Kidney (tissue), 14 donors: ENCODE data around the gene TRPV2. TPM values are rescaled to one million over a fixed set of nuclear protein-coding genes. Genes with fewer than 3 reads are reported as not detected.

Source experiments
- DNase-seq, 5 donors: peaks; one replicate each; pipeline ENCODE4 v3.0.0-alpha.2; 2013 to 2020
- FAIRE-seq: peaks from 2 replicates; lab custom pipeline; 2012; peaks lifted over from hg19 to GRCh38; lab: Jason Lieb, UNC
- H3K27ac ChIP-seq, 2 donors: one replicate each; pipeline ENCODE4 v1.7.0; 2013; ENCODE audit warnings: low read depth in 2 of 2, low read length in 2 of 2, inconsistent platforms in 1 of 2
- H3K27me3 ChIP-seq: one replicate; pipeline ENCODE4 v1.7.1; 2013; ENCODE audit warnings: low read length, inconsistent platforms; ENCODE audit not compliant: control insufficient read depth, insufficient read depth
- H3K36me3 ChIP-seq, 3 donors: one replicate each; pipeline versions ENCODE4 v1.7.0 to v1.7.1; 2013; ENCODE audit warnings: low read length in 3 of 3, control low read depth in 1 of 3, inconsistent platforms in 1 of 3; ENCODE audit not compliant: insufficient read depth in 3 of 3, control insufficient read depth in 2 of 3
- H3K4me1 ChIP-seq, 3 donors: one replicate each; pipeline versions ENCODE4 v1.7.0 to v1.7.1; 2013; ENCODE audit warnings: low read length in 3 of 3, inconsistent platforms in 1 of 3, low read depth in 1 of 3; ENCODE audit not compliant: control insufficient read depth in 2 of 3, insufficient read depth in 2 of 3
- H3K4me3 ChIP-seq, 3 donors: one replicate each; pipeline versions ENCODE4 v1.7.0 to v1.8.1; 2013; ENCODE audit warnings: low read length in 3 of 3, control low read depth in 1 of 3, inconsistent platforms in 1 of 3
- H3K9ac ChIP-seq, 3 donors: one replicate each; pipeline versions ENCODE4 v1.7.0 to v1.7.1; 2013; ENCODE audit warnings: low read length in 3 of 3, control low read depth in 1 of 3, inconsistent platforms in 1 of 3
- H3K9me3 ChIP-seq, 3 donors: one replicate each; pipeline versions ENCODE4 v1.7.0 to v1.7.1; 2013; ENCODE audit warnings: low read length in 3 of 3, control low read depth in 1 of 3, inconsistent platforms in 1 of 3; ENCODE audit not compliant: control insufficient read depth in 2 of 3, insufficient read depth in 1 of 3
- intact Hi-C: fragments of 100-400 bp; cut with DNase I; formaldehyde crosslinking; loops from one replicate; pipeline ENCODE4 v1.11.1; 2022
- polyA plus RNA-seq: library from polyadenylated mRNA; stranded (reverse); fragments of 350-450 nt; fragmentation: Illumina TruSeq; extraction: RNeasy Lipid Tissue Mini Kit (QIAGEN cat#74804); gene quantifications from one replicate; pipeline ENCODE4 v1.2.3, GENCODE V29; 2014; ENCODE audit warnings: low read depth, low replicate concordance; ENCODE audit not compliant: insufficient read depth
- total RNA-seq: library from RNA; stranded (reverse); fragmentation: NEBNext Ultra II Directional; extraction: Animal tissue kit (Norgen Biotek cat#: 25700); gene quantifications from one replicate; pipeline ENCODE4 v1.2.1, GENCODE V29; 2021
- TF ChIP-seq, protein P1 (sequence below): IDR thresholded peaks from 3 replicates; pipeline ENCODE4 v1.5.1; 2012; ENCODE audit warnings: mild to moderate bottlenecking, moderate library complexity, borderline replicate concordance; ENCODE audit not compliant: insufficient read depth; ENCODE audit errors: extremely low read depth
- donor health status: control.
- donor health status: control.
- donor health status: control.
- donor health status: control.
- donor health status: control.
- donor health status: DM: yes; HTN: yes; CAD: no.
- donor health status: Normal renal cell carcinoma (clear cell type).

The TRPV2 gene
- total and polyA plus RNA-seq, 2 donors from 2014 or later, result 8.6 to 18.2 TPM

DNA sequence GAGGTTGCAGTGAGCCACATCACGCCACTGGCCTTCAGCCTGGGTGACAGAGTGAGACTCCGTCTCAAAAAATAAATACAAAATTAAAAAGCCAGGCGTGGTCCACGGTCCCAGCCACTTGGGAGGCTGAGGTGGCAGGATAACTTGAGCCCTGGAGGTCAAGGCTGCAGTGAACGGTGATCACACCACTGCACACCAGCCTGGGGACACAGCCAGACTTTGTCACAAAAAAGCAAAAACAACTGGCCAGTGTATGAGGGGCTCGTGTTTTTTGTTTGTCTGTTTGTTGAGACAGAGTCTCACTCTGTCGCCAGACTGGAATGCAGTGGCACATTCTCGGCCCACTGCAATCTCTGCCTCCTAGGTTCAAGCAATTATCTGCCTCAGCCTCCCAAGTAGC lies 35.7 kb upstream of the TRPV2 start:
- Histone ChIP-seq H3K36me3 (peaks cover 4 to 12% (median 5%) of the 10 kb centered on the region in 3 donors), H3K9ac (no peak overlapping the region), H3K27ac (no peak overlapping the region), H3K9me3 (no peaks in the 10 kb centered on the region), H3K27me3 (no peaks in the 10 kb centered on the region), H3K4me3 (no peak overlapping the region), H3K4me1 (peaks cover 0 to 21% (median 14%) of the 10 kb centered on the region in 3 donors)
- peak in 2 of 5 donors; percentile 38 to 54 for DNase-seq
- FAIRE-seq, result no peak
- TF ChIP-seq, protein P1, sequence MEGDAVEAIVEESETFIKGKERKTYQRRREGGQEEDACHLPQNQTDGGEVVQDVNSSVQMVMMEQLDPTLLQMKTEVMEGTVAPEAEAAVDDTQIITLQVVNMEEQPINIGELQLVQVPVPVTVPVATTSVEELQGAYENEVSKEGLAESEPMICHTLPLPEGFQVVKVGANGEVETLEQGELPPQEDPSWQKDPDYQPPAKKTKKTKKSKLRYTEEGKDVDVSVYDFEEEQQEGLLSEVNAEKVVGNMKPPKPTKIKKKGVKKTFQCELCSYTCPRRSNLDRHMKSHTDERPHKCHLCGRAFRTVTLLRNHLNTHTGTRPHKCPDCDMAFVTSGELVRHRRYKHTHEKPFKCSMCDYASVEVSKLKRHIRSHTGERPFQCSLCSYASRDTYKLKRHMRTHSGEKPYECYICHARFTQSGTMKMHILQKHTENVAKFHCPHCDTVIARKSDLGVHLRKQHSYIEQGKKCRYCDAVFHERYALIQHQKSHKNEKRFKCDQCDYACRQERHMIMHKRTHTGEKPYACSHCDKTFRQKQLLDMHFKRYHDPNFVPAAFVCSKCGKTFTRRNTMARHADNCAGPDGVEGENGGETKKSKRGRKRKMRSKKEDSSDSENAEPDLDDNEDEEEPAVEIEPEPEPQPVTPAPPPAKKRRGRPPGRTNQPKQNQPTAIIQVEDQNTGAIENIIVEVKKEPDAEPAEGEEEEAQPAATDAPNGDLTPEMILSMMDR, result no peak
- intact Hi-C loops, result no loop called here

DNA sequence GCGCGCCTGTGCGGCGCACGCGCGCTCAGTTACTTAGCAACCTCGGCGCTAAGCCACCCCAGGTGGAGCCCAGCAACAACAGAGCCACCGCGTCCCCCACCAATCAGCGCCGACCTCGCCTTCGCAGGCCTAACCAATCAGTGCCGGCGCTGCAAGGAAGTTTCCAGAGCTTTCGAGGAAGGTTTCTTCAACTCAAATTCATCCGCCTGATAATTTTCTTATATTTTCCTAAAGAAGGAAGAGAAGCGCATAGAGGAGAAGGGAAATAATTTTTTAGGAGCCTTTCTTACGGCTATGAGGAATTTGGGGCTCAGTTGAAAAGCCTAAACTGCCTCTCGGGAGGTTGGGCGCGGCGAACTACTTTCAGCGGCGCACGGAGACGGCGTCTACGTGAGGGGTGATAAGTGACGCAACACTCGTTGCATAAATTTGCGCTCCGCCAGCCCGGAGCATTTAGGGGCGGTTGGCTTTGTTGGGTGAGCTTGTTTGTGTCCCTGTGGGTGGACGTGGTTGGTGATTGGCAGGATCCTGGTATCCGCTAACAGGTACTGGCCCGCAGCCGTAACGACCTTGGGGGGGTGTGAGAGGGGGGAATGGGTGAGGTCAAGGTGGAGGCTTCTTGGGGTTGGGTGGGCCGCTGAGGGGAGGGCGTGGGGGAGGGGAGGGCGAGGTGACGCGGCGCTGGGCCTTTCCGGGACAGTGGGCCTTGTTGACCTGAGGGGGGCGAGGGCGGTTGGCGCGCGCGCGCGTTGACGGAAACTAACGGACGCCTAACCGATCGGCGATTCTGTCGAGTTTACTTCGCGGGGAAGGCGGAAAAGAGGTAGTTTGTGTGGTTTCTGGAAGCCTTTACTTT lies 34.5 kb upstream of the TRPV2 start, which contains the start of gene UBB:
Gene UBB, plus strand, starts transcription at position 452 of the 856 bp plus-strand sequence. CDS start 817 bp downstream, outside the sequence.
- Histone ChIP-seq H3K9me3 (no peaks in the 10 kb centered on the region), H3K9ac (peak within 1 kb of the TSS; percentile 80 to 100 (median 95)), H3K36me3 (peaks cover 4 to 12% (median 5%) of the 10 kb centered on the region in 3 donors), H3K4me1 (peaks cover 0 to 21% (median 16%) of the 10 kb centered on the region in 3 donors), H3K4me3 (peak within 1 kb of the TSS; percentile 96 to 98 (median 96)), H3K27me3 (no peaks in the 10 kb centered on the region), H3K27ac (peak within 1 kb of the TSS; percentile 98 to 100)
- TF ChIP-seq, protein P1, result no peak
- intact Hi-C loops, result no loop called here
- DNase-seq, result peak; percentile 99
- FAIRE-seq, result peak; percentile 90

DNA sequence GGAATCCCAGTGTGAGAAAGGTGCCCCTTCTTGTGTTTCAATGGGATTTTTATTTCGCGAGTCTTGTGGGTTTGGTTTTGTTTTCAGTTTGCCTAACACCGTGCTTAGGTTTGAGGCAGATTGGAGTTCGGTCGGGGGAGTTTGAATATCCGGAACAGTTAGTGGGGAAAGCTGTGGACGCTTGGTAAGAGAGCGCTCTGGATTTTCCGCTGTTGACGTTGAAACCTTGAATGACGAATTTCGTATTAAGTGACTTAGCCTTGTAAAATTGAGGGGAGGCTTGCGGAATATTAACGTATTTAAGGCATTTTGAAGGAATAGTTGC lies 33.9 kb upstream of the TRPV2 start:
- TF ChIP-seq, protein P1, result no peak
- Histone ChIP-seq H3K27ac (peak overlapping the region; percentile 98 to 100), H3K9ac (peak overlapping the region; percentile 80 to 100 (median 95)), H3K4me1 (peaks cover 0 to 21% (median 16%) of the 10 kb centered on the region in 3 donors), H3K4me3 (peak overlapping the region; percentile 96 to 98 (median 96)), H3K27me3 (no peaks in the 10 kb centered on the region), H3K9me3 (no peaks in the 10 kb centered on the region), H3K36me3 (peaks cover 4 to 12% (median 5%) of the 10 kb centered on the region in 3 donors)
- no peak for FAIRE-seq
- intact Hi-C loops, result no loop called here
- no peak for DNase-seq
